Glutamatergic neuron (in vitro differentiated cells): ENCODE results near the gene ACCS. TPM values are rescaled to one million over a fixed set of nuclear protein-coding genes. Genes with fewer than 3 reads are reported as not detected.

Source experiments
- DNase-seq: peaks from one replicate; pipeline ENCODE4 v3.0.0; 2022
- H3K27ac Mint-ChIP-seq: one replicate; pipeline ENCODE4 v1.8.0; 2020; ENCODE audit warnings: mild to moderate bottlenecking, mixed read lengths, inconsistent platforms; ENCODE audit not compliant: unreplicated experiment
- H3K27me3 Mint-ChIP-seq: one replicate; pipeline ENCODE4 v1.8.0; 2020; ENCODE audit warnings: mild to moderate bottlenecking, moderate library complexity, mixed read lengths, inconsistent platforms; ENCODE audit not compliant: unreplicated experiment
- H3K36me3 Mint-ChIP-seq: one replicate; pipeline ENCODE4 v1.8.0; 2020; ENCODE audit warnings: mild to moderate bottlenecking, mixed read lengths, inconsistent platforms; ENCODE audit not compliant: unreplicated experiment
- H3K4me1 Mint-ChIP-seq: one replicate; pipeline ENCODE4 v1.8.0; 2020; ENCODE audit warnings: mild to moderate bottlenecking, low read depth, mixed read lengths, inconsistent platforms; ENCODE audit not compliant: unreplicated experiment
- H3K4me3 Mint-ChIP-seq: one replicate; pipeline ENCODE4 v1.8.0; 2020; ENCODE audit warnings: mild to moderate bottlenecking, mixed read lengths, inconsistent platforms; ENCODE audit not compliant: unreplicated experiment
- H3K9me3 Mint-ChIP-seq: one replicate; pipeline ENCODE4 v1.8.0; 2020; ENCODE audit warnings: mild to moderate bottlenecking, moderate library complexity, mixed read lengths, inconsistent platforms; ENCODE audit not compliant: unreplicated experiment
- CTCF ChIP-seq: fragments of 200-600 bp; sonication (generic); IDR thresholded peaks from one replicate; pipeline ENCODE4 v1.5.0; 2021; ENCODE audit not compliant: partially characterized antibody, unreplicated experiment
- long read RNA-seq: library from polyadenylated mRNA; unstranded; transcript quantifications from one replicate; pipeline ENCODE4 v2.0.0, GENCODE V29; 2020; ENCODE audit not compliant: unreplicated experiment
- total RNA-seq: library from RNA; stranded (reverse); fragmentation: NEBNext Ultra II Directional; extraction: Animal tissue kit (Norgen Biotek cat#: 25700); gene quantifications from one replicate; pipeline ENCODE4 v1.2.1, GENCODE V29; 2021; ENCODE audit not compliant: unreplicated experiment

Gene ACCS
- total RNA-seq, result 45.1 TPM
- long read RNA-seq, partial matches to known transcripts, result 1 of 3 reads
- long read RNA-seq, other reads (novel, unspliced or antisense), result 2 of 3 reads

DNA sequence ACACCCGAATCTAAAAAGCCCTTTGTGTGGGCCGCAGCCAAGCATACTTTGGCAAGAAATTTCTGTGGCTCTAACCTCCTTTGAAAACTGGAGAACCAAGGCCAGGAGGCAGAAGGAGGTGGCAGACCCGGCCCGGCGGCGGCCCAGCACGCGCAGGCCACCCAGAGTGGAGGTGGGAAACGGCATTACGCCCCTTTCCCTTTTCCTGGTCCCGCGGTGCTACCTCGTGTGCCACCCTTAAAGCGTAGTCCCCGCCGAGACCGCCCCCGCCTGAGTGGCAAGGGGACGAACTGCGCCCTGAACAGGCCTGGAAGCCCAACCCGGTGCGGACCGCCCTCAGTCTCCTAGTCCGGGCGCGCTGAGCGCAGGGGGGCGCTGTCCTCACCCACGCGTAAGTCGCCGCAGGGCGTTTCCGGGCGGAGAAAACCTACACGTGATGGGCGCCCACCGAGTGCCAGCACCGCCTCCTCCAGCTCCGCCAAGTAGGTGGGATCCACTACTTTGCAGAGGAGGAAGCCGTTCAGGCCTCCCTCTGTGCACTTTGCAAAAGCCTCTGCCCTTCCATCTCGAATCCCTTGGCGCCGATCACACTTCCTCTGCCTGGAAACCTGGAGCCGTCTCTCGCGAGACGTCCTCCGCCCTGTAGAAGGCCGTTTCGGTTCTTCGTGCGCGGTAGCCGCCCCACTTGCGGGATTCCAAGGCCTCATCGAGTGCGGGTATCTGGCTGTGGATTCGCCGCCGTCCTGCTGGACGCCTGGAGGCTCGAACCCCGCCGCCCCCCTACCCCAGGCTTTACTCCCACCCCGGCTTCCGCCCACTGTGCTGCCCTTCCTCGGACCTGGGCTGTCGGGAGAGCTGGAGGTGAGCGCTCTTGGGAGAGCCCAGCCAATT, at the start of gene ACCS:
TSS of gene ACCS (plus strand) at position 430 of the 891 bp plus-strand sequence. CDS start 1,358 bp downstream, outside the sequence.
- peaks cover 9% of the 10 kb centered on the region for H3K27me3 Mint-ChIP-seq
- H3K36me3 Mint-ChIP-seq, result no peaks in the 10 kb centered on the region
- TF ChIP-seq CTCF, result peak; percentile 76
- H3K4me3 Mint-ChIP-seq, result peak within 1 kb of the TSS; percentile 87
- H3K9me3 Mint-ChIP-seq, result peaks cover 3% of the 10 kb centered on the region
- peaks cover 33% of the 10 kb centered on the region for H3K4me1 Mint-ChIP-seq
- H3K27ac Mint-ChIP-seq, result peak within 1 kb of the TSS; percentile 87
- peak; percentile 92 for DNase-seq

DNA sequence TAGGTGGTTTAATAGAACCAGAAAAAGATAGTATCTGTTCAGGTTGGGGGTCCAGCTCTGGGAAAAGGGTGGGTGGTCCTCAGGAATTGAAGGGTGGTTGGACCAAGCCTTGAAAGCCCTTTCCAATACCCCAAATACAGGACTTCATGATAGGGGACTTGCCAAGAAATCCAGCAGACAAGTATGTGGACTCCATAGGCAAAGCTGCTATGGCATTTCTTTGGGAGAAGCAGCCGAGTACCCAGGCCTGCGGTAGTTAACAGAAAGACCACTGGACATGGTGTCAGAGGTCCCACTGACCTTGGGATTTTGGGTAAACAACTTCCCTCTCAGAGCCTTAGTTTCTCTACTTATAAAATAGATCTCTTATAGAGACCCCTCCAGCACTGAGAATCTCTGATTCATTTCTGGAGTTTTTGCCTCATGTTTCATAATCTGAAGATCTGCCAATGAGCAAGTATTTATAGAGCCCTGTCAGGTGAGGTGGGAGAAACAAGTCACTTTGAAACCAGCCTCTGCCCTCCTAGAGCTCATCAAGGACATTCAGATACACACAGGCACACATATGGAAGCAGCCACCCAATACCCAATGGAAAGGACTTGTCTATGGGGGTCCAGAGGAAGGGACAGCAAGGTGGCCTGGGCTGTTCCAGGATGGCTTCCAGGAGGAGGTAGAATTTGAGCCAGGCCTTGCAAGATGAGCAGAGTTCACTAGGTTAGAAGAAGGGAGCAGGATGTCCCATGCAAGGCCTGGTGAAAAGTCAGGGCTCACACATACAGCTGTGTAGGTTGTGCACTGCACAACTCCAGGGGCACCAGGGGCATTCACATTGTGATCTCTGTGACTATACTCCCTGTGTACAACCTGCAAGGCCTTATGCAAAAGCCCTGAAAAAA, 49.3 kb upstream of the ACCS start:
- H3K36me3 Mint-ChIP-seq, result peaks cover 10% of the 10 kb centered on the region
- H3K27ac Mint-ChIP-seq, result peak overlapping the region; percentile 12
- peaks cover 20% of the 10 kb centered on the region for H3K4me1 Mint-ChIP-seq

DNA sequence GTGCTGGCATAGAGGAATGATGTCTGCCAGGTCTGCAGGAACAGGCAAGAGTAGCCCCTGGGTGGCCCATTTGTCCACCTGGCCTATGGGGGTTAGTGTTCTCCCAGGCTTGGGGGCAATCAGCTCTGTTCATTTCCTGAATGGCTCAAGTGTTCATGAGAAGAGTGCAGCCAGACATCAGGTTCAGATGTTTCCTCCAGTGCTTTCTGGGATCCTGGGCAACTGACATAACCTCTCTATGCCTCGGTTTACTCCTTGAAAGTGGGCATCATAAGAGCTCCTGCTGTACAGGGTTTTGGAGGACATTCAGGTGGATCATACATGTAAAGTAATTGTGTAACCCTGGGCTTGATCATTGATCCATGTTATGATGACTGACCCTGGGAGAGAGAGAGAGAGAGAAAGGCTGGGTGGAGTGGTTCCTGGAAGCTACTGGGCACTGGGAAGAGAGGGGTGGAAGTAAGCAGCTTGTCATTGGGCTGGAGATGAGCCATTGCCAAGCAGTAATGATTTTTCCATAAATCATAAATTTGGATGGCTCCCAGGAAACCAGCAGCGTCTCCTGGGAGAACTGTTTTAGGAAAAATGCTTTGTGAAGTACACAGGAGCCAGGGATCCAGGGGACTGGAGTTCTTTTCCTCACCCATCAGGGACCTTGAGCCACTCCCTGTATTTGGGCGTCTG, 48.5 kb upstream of the ACCS start:
- DNase-seq, result no peak

More for the DNA sequence above, 49.3 kb upstream of the ACCS start:
- H3K9me3 Mint-ChIP-seq, result peaks cover 4% of the 10 kb centered on the region
- peaks cover 7% of the 10 kb centered on the region for H3K27me3 Mint-ChIP-seq
- TF ChIP-seq CTCF, result no peak
- H3K4me3 Mint-ChIP-seq, result no peak overlapping the region
- no peak for DNase-seq

DNA sequence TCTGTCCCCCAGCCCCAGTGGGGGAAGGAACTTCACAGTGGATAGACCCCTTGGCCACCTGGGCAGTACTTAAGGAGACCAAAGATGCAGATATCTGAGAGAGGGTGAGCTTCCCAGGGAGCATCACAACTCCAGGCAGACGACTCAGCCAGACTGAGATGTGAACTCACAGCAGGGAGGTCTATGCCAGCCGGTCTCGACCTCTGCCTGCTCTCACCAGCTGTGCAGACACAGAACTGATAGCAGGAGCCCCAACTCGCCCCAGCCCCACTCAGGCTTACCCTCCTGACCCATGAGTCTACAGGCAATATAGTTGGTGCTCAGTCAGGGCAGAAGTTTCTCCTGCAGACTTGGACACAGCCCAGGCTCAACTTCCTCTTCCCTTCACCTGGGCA, 47.9 kb upstream of the ACCS start:
- peaks cover 6% of the 10 kb centered on the region for H3K9me3 Mint-ChIP-seq
- no peak for DNase-seq
- no peak overlapping the region for H3K27ac Mint-ChIP-seq
- H3K36me3 Mint-ChIP-seq, result peaks cover 21% of the 10 kb centered on the region
- H3K27me3 Mint-ChIP-seq, result peaks cover 7% of the 10 kb centered on the region
- H3K4me1 Mint-ChIP-seq, result peaks cover 20% of the 10 kb centered on the region
- H3K4me3 Mint-ChIP-seq, result no peak overlapping the region
- TF ChIP-seq CTCF, result no peak

More for the DNA sequence above, 48.5 kb upstream of the ACCS start:
- Mint-ChIP-seq H3K36me3 (peaks cover 18% of the 10 kb centered on the region), H3K27me3 (peaks cover 7% of the 10 kb centered on the region), H3K9me3 (peaks cover 6% of the 10 kb centered on the region), H3K4me1 (peaks cover 20% of the 10 kb centered on the region), H3K27ac (no peak overlapping the region), H3K4me3 (no peak overlapping the region)
- TF ChIP-seq CTCF, result no peak
